Stomach (tissue), 9 donors: ENCODE measurements around the gene RSPH3. TPM values are rescaled to one million over a fixed set of nuclear protein-coding genes. Genes with fewer than 3 reads are reported as not detected.
"Not testable (repeated sequence)": the region's sequence is repeated elsewhere in the genome, so short reads cannot be mapped to it uniquely, and the experiment has no call there.

ENCODE experiments used
- DNase-seq, 2 donors: peaks; one replicate each; pipeline versions ENCODE4 v3.0.0 to v3.0.0-alpha.2; 2013 to 2019
- H3K27ac ChIP-seq, 5 donors: fragments of 200-600 bp in 4 of 5; sonication (generic) in 4 of 5; one replicate each; pipeline ENCODE4 v1.5.1; 2013 to 2019; ENCODE audit warnings: mild to moderate bottlenecking in 1 of 5, moderate library complexity in 1 of 5
- H3K27me3 ChIP-seq, 3 donors: fragments of 200-600 bp; sonication (generic); one replicate each; pipeline ENCODE4 v1.5.1; 2017 to 2019; ENCODE audit warnings: mixed run types in 1 of 3
- H3K36me3 ChIP-seq, 4 donors: fragments of 200-600 bp; sonication (generic); 1 replicate in 3 of 4; 2 replicates in 1 of 4; pipeline ENCODE4 v1.5.1; 2016 to 2019
- H3K4me1 ChIP-seq, 4 donors: fragments of 200-600 bp; sonication (generic); one replicate each; pipeline ENCODE4 v1.5.1; 2016 to 2019
- H3K4me3 ChIP-seq, 4 donors: fragments of 200-600 bp; sonication (generic) in 3 of 4; one replicate each; pipeline ENCODE4 v1.5.1; 2016 to 2019; ENCODE audit warnings: mild to moderate bottlenecking in 1 of 4
- H3K9me3 ChIP-seq, 4 donors: fragments of 200-600 bp; sonication (generic); one replicate each; pipeline ENCODE4 v1.5.1; 2016 to 2019
- EP300 ChIP-seq: sonication (generic); formaldehyde crosslinking; IDR thresholded peaks from one replicate; pipeline ENCODE4 v1.6.1; 2017; ENCODE audit warnings: antibody characterized with exemption
- POLR2A ChIP-seq, 4 donors: fragments of 450-650 bp; IDR thresholded peaks; one replicate each; pipeline ENCODE4 v1.6.1; 2016; ENCODE audit warnings: antibody characterized with exemption in 4 of 4, control low read depth in 2 of 4, mild to moderate bottlenecking in 1 of 4, moderate library complexity in 1 of 4
- POLR2AphosphoS5 ChIP-seq, 3 donors: sonication (generic); formaldehyde crosslinking; IDR thresholded peaks; one replicate each; pipeline ENCODE4 v1.6.1; 2016; ENCODE audit warnings: antibody characterized with exemption in 3 of 3
- WGBS, 5 donors: extraction: QIAGEN DNeasy Blood & Tissue Kit in 3 of 5; methylation state at CpG; one replicate each; pipeline versions ENCODE4 v1.1.5 to v1.1.7; 2013 to 2018; 5-methylcytosine and 5-hydroxymethylcytosine counted together
- intact Hi-C: fragments of 100-400 bp; cut with DNase I; formaldehyde crosslinking; loops from one replicate; pipeline ENCODE4 v1.15.1; 2023; ENCODE audit warnings: low total_unique reads
- polyA plus RNA-seq, 3 donors: library from polyadenylated mRNA; stranded (reverse); fragments of 200-250 nt; gene quantifications; one replicate each; pipeline ENCODE4 v1.2.3, GENCODE V29; 2013
- total RNA-seq, 5 donors: library from RNA; depleted of rRNA; stranded (reverse); fragments of >200 nt; gene quantifications; one replicate each; pipeline versions ENCODE4 v1.1.0 to v1.2.3, GENCODE V29; 2014 to 2016
- TF ChIP-seq, protein P1 (sequence below), 7 experiments: fragments of 450-650 bp in 4 of 7; fragments of 200-600 bp in 3 of 7; sonication (generic) in 3 of 7; IDR thresholded peaks; one replicate each; pipeline ENCODE4 v1.5.1; 2016 to 2019; ENCODE audit warnings: antibody characterized with exemption in 7 of 7, control low read depth in 2 of 7, mild to moderate bottlenecking in 1 of 7
- donor health status: healthy with polysubstance abuse.
- donor health status: Bipolar disorder and iron deficiency.
- donor health status: healthy.

RSPH3 gene
- total and polyA plus RNA-seq, 8 donors, result 2.3 to 89.3 (median 5.9) TPM

DNA sequence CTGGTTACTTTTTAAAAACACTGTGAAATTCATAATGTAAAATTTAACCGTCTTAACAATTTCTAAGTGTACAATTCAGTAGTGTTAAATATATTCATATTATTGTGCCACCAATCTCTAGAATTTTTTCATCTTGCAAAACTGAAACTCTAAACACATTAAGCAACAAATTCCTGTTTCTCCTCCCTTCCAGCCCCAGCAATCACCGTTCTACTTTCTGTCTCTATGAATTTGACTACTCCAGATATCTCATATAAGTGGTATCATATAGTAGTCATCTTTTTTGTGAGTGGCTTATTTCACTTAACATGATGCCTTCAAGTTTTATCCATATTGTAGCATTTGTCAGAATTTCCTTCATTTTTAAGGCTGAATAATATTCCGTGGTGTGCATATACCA is 44.7 kb downstream of the RSPH3 start:
- Histone ChIP-seq H3K4me1 (peaks cover 0 to 9% (median 7%) of the 10 kb centered on the region in 4 donors), H3K4me3 (no peak overlapping the region), H3K36me3 (no peaks in the 10 kb centered on the region), H3K9me3 (no peaks in the 10 kb centered on the region), H3K27me3 (no peaks in the 10 kb centered on the region), H3K27ac (no peak overlapping the region)
- TF ChIP-seq EP300, result no peak
- no peak for TF ChIP-seq POLR2A (IDR thresholded peaks at IDR 0.05)
- TF ChIP-seq POLR2AphosphoS5 (IDR thresholded peaks at IDR 0.05), result no peak
- TF ChIP-seq, protein P1, sequence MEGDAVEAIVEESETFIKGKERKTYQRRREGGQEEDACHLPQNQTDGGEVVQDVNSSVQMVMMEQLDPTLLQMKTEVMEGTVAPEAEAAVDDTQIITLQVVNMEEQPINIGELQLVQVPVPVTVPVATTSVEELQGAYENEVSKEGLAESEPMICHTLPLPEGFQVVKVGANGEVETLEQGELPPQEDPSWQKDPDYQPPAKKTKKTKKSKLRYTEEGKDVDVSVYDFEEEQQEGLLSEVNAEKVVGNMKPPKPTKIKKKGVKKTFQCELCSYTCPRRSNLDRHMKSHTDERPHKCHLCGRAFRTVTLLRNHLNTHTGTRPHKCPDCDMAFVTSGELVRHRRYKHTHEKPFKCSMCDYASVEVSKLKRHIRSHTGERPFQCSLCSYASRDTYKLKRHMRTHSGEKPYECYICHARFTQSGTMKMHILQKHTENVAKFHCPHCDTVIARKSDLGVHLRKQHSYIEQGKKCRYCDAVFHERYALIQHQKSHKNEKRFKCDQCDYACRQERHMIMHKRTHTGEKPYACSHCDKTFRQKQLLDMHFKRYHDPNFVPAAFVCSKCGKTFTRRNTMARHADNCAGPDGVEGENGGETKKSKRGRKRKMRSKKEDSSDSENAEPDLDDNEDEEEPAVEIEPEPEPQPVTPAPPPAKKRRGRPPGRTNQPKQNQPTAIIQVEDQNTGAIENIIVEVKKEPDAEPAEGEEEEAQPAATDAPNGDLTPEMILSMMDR (IDR thresholded peaks at IDR 0.05), result no peak
- intact Hi-C loops, result no loop called here
- no peak for DNase-seq
- WGBS, 5 donors, result 82 to 86% (median 83%) methylated on average over 3 of the region's 3 CpGs

DNA sequence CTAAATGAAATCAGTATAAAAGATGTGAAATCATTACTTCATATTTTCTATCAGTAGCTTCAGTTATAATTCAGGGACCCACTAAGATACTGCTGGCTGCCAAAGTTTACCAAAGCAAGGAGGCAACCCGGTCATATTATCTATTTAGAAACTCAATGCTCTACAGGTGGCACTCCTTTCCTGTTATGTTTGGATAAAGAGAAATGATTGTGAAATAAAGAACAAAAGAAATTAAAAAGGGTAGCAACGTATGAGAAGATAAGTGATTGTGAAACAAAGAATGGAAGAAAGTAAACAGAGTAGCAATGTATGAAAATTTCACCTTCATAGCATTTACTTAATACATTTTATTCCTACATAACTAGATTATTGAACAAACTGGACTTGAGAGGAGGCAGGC is 45.2 kb downstream of the RSPH3 start:
- Histone ChIP-seq H3K9me3 (no peaks in the 10 kb centered on the region), H3K4me1 (peaks cover 0 to 9% (median 7%) of the 10 kb centered on the region in 4 donors), H3K4me3 (no peak overlapping the region), H3K36me3 (no peaks in the 10 kb centered on the region), H3K27ac (no peak overlapping the region), H3K27me3 (no peaks in the 10 kb centered on the region)
- intact Hi-C loops, result no loop called here
- TF ChIP-seq EP300, result no peak
- no peak for TF ChIP-seq POLR2A (IDR thresholded peaks at IDR 0.05)
- TF ChIP-seq, protein P1 (IDR thresholded peaks at IDR 0.05), result no peak
- TF ChIP-seq POLR2AphosphoS5 (IDR thresholded peaks at IDR 0.05), result no peak
- 17 to 37% (median 32%) methylated on average over 2 of the region's 2 CpGs for WGBS, 5 donors
- no peak for DNase-seq

DNA sequence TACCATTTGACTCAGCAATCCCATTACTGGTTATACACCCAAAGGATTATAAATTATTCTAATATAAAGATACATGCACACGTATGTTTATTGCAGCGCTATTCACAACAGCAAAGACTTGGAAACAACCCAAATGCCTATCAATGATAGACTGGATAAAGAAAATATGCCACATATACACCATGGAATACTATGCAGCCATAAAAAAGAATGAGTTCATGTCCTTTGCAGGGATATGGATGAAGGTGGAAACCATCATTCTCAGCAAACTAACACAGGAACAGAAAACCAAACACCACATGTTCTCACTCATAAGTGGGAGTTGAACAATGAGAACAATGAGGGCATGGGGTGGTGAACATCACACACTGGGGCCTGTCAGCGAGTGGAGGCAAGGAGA is 48.0 kb downstream of the RSPH3 start:
- H3K36me3 ChIP-seq, H3K27ac ChIP-seq, H3K27me3 ChIP-seq, H3K4me3 ChIP-seq, intact Hi-C loops, DNase-seq, H3K9me3 ChIP-seq, H3K4me1 ChIP-seq: not testable (repeated sequence)
- WGBS, 5 donors, result 89 to 95% (median 94%) methylated on average over 3 of the region's 3 CpGs

DNA sequence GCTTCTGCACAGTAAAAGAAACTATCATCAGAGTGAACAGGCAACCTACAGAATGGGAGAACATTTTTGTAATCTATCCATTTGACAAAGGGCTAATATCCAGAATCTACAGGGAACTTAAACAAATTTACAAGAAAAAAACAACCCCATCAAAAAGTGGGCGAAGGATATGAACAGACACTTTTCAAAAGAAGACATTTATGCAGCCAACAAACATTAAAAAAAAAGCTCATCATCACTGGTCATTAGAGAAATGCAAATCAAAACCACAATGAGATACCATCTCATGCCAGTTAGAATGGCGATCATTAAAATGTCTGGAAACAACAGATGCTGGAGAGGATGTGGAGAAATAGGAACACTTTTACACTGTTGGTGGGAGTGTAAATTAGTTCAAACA is 48.4 kb downstream of the RSPH3 start:
- intact Hi-C loops, H3K4me3 ChIP-seq, H3K27me3 ChIP-seq, H3K36me3 ChIP-seq, H3K9me3 ChIP-seq, H3K27ac ChIP-seq, DNase-seq, H3K4me1 ChIP-seq: not testable (repeated sequence)
- WGBS, 5 donors, result 92 to 98% (median 96%) methylated on average over 2 of the region's 2 CpGs

DNA sequence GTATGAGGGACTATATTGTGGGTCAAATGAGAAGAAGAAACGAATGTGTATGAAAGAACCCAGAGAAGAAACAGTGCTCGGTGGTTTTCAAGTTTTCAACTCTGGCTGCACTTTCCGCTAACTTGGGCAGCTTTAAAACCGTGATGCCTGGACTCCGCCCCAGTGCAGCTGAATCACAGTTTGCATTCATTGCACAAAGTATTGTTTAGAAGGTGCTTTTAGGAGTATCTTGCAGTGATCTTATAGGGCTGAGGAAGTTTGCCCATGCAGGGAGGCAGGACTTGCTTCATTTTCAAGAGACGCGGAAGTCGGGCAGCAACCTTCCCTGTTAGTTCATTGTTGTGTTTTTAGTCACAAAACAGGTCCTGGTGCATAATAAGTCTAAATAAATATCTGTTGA is 52.7 kb downstream of the RSPH3 start:
- DNase-seq, result no peak
- no peak for TF ChIP-seq POLR2A (IDR thresholded peaks at IDR 0.05)
- TF ChIP-seq EP300, result no peak
- TF ChIP-seq, protein P1 (IDR thresholded peaks at IDR 0.05), result no peak
- no peak for TF ChIP-seq POLR2AphosphoS5 (IDR thresholded peaks at IDR 0.05)
- no peaks in the 10 kb centered on the region for H3K27me3 ChIP-seq
- WGBS, 5 donors, result 88 to 93% (median 89%) methylated on average over 8 of the region's 8 CpGs
- intact Hi-C loops, result no loop called here
- H3K36me3 ChIP-seq, result peaks cover 0 to 4% (median 0%) of the 10 kb centered on the region in 4 donors
- peaks cover 0 to 4% (median 0%) of the 10 kb centered on the region in 4 donors for H3K9me3 ChIP-seq
- no peaks in the 10 kb centered on the region for H3K4me1 ChIP-seq
- H3K4me3 ChIP-seq, result no peak overlapping the region
- H3K27ac ChIP-seq, result no peak overlapping the region
